Spleen (tissue), 7 donors: ENCODE data around the gene DPH5.

ENCODE experiments used
- CTCF ChIP-seq, 11 experiments: fragments of 200-600 bp in 7 of 11; fragments of 450-650 bp in 4 of 11; sonication (generic) in 4 of 11; IDR thresholded peaks in 8 of 11; conservative IDR thresholded peaks in 3 of 11; 1 replicate in 7 of 11; 2 replicates in 4 of 11; pipeline versions ENCODE4 v1.4.0 to v1.8.0; 2016 to 2021; ENCODE audit warnings: antibody characterized with exemption in 11 of 11, inconsistent platforms in 4 of 11, mild to moderate bottlenecking in 1 of 11
- POLR2A ChIP-seq, 3 donors: fragments of 450-650 bp; IDR thresholded peaks; one replicate each; pipeline ENCODE4 v1.5.1; 2017; ENCODE audit warnings: antibody characterized with exemption in 3 of 3, mild to moderate bottlenecking in 1 of 3
- donor health status: DM: no; HTN: no; CAD: no; lungs with moderate emphysema.
- donor health status: DM: no; HTN: no; CAD: no.
- donor health status: DM: no; HTN: no; CAD: no.

GRCh38 chr1:101055623-101056022 lies 30.0 kb upstream of the DPH5 start:
- TF ChIP-seq CTCF (IDR thresholded peaks at IDR 0.05 in 8 of 11, conservative IDR thresholded peaks at IDR 0.05 in 3 of 11), result no peak
- TF ChIP-seq POLR2A (IDR thresholded peaks at IDR 0.05), result no peak
